Measurements from ENCODE around the gene STX16.
A peak's percentile ranks its signal among the peaks of the same experiment; 100 is the strongest.
"Not testable (repeated sequence)": the region's sequence is repeated elsewhere in the genome, so short reads cannot be mapped to it uniquely, and the experiment has no call there.

Gene STX16

GRCh38 chr20:58647796-58648501, 3.1 kb upstream of the STX16 start:
- DNase-seq = no peak
- no CpG with 5 or more reads among the region's 12 CpGs for WGBS (ENCODE audit: extremely low coverage, insufficient coverage, low lambda C conversion rate)

DNA sequence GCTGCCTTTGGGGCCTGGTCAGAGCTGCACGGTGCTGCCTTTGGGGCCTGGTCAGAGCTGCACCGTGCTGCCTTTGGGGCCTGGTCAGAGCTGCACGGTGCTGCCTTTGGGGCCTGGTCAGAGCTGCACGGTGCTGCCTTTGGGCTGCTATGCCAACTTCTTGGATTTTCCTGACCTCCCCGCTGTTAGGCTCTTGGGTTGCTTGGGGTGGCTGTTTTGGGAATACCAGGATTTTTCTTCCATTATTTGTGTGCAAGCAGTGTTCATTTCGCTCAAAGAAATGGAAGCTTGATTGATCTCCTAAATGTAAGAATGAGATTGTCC, 2.6 kb upstream of the STX16 start:
- H3K23ac ChIP-seq (ENCODE audit: low read length); H3K4me1 ChIP-seq (ENCODE audit: control insufficient read depth, low read depth, low read length); H3K79me1 ChIP-seq (ENCODE audit: low read length); H3K4me2 ChIP-seq (ENCODE audit: low read length); H3K18ac ChIP-seq (ENCODE audit: low read length); H3K27me3 ChIP-seq (ENCODE audit: insufficient read depth, low read length, poor library complexity); H4K8ac ChIP-seq (ENCODE audit: low read depth, low read length); H2BK15ac ChIP-seq (replicated peaks; ENCODE audit: low read depth); H3K9ac ChIP-seq (ENCODE audit: low read length); H4K5ac ChIP-seq (ENCODE audit: low read length); H3K4ac ChIP-seq (ENCODE audit: low read depth, low read length); DNase-seq; H2BK5ac ChIP-seq (ENCODE audit: low read length); H3K4me3 ChIP-seq (ENCODE audit: low read length); H2BK120ac ChIP-seq (ENCODE audit: low read depth, low read length); H2AK5ac ChIP-seq (ENCODE audit: low read length); H3K56ac ChIP-seq (ENCODE audit: low read length); H3K27ac ChIP-seq (ENCODE audit: low read depth, low read length); H3K36me3 ChIP-seq (ENCODE audit: control insufficient read depth, insufficient read depth, low read length): not testable (repeated sequence)
- peaks cover 17% of the 10 kb centered on the region for H3K79me2 ChIP-seq (ENCODE audit: control insufficient read depth, insufficient read depth, low read length)
- no CpG with 5 or more reads among the region's 6 CpGs for WGBS (ENCODE audit: extremely low coverage, insufficient coverage, low lambda C conversion rate)

More at GRCh38 chr20:58647796-58648501, 3.1 kb upstream of the STX16 start:
- Histone ChIP-seq H2BK120ac (ENCODE audit: low read depth, low read length) (no peak overlapping the region), H3K4me1 (ENCODE audit: control insufficient read depth, low read depth, low read length) (no peaks in the 10 kb centered on the region), H3K79me1 (ENCODE audit: low read length) (peaks cover 4% of the 10 kb centered on the region), H3K4me3 (ENCODE audit: low read length) (no peak overlapping the region), H3K27ac (ENCODE audit: low read depth, low read length) (no peak overlapping the region), H3K36me3 (ENCODE audit: control insufficient read depth, insufficient read depth, low read length) (no peaks in the 10 kb centered on the region), H4K8ac (ENCODE audit: low read depth, low read length) (no peak overlapping the region), H2AK5ac (ENCODE audit: low read length) (no peak overlapping the region), H3K27me3 (ENCODE audit: insufficient read depth, low read length, poor library complexity) (no peaks in the 10 kb centered on the region), H3K18ac (ENCODE audit: low read length) (no peak overlapping the region), H4K5ac (ENCODE audit: low read length) (no peak overlapping the region), H3K23ac (ENCODE audit: low read length) (no peak overlapping the region), H3K4ac (ENCODE audit: low read depth, low read length) (no peak overlapping the region), H3K4me2 (ENCODE audit: low read length) (no peak overlapping the region), H3K79me2 (ENCODE audit: control insufficient read depth, insufficient read depth, low read length) (peaks cover 13% of the 10 kb centered on the region), H2BK15ac (replicated peaks; ENCODE audit: low read depth) (no peak overlapping the region), H3K9ac (ENCODE audit: low read length) (no peak overlapping the region), H3K56ac (ENCODE audit: low read length) (no peak overlapping the region), H2BK5ac (ENCODE audit: low read length) (no peak overlapping the region)

GRCh38 chr20:58649288-58650180, 1.5 kb upstream of the STX16 start:
- Histone ChIP-seq H2BK120ac (ENCODE audit: low read depth, low read length) (peak overlapping the region; percentile 84), H3K27me3 (ENCODE audit: insufficient read depth, low read length, poor library complexity) (no peaks in the 10 kb centered on the region), H4K5ac (ENCODE audit: low read length) (no peak overlapping the region), H3K27ac (ENCODE audit: low read depth, low read length) (peak overlapping the region; percentile 68), H3K4ac (ENCODE audit: low read depth, low read length) (peak overlapping the region; percentile 99), H3K4me1 (ENCODE audit: control insufficient read depth, low read depth, low read length) (no peaks in the 10 kb centered on the region), H3K23ac (ENCODE audit: low read length) (no peak overlapping the region), H2BK15ac (replicated peaks; ENCODE audit: low read depth) (no peak overlapping the region), H4K8ac (ENCODE audit: low read depth, low read length) (peak overlapping the region; percentile 98), H3K18ac (ENCODE audit: low read length) (peak overlapping the region; percentile 99), H2AK5ac (ENCODE audit: low read length) (no peak overlapping the region), H3K4me3 (ENCODE audit: low read length) (peak overlapping the region; percentile 44), H2BK5ac (ENCODE audit: low read length) (no peak overlapping the region), H3K4me2 (ENCODE audit: low read length) (peak overlapping the region; percentile 74), H3K79me1 (ENCODE audit: low read length) (peaks cover 4% of the 10 kb centered on the region), H3K79me2 (ENCODE audit: control insufficient read depth, insufficient read depth, low read length) (peaks cover 20% of the 10 kb centered on the region), H3K56ac (ENCODE audit: low read length) (peak overlapping the region; percentile 86), H3K9ac (ENCODE audit: low read length) (peak overlapping the region; percentile 74), H3K36me3 (ENCODE audit: control insufficient read depth, insufficient read depth, low read length) (no peaks in the 10 kb centered on the region)
- WGBS (ENCODE audit: extremely low coverage, insufficient coverage, low lambda C conversion rate) = no CpG with 5 or more reads among the region's 73 CpGs
- no peak for DNase-seq

DNA sequence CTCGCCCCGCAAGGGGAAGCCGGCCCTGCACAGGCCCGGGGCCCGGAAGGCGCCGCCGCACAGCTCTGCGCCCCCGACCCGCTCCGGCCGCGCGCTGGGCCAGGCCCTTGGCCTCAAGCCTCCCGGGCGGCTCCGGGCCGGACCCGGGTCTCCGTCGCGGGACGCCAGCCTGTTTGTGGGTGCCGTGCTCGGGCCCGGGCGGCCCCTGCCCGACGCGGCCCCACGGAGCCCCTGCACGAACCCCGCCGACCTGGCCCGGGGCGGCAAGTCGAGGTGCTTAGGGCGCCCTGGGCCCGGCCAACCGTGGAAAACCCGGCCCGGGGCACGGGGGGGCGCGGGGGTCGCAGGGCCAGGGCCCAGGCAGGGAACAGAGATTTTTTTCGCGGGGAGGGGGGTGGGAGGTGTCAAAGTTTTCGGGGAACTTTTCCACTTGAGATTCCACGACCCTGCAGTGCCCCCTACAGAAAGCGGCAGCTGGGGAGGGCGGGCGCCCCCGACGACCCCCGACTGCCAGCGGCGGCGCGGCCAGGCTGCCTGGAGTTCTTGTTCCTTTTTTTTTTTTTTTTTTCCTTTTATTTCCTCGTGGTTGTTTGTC, 805 bp upstream of the STX16 start:
- Histone ChIP-seq H3K18ac (ENCODE audit: low read length) (peak overlapping the region; percentile 99), H3K56ac (ENCODE audit: low read length) (peak overlapping the region; percentile 86), H3K79me1 (ENCODE audit: low read length) (peaks cover 5% of the 10 kb centered on the region), H3K9ac (ENCODE audit: low read length) (peak overlapping the region; percentile 74), H2BK5ac (ENCODE audit: low read length) (no peak overlapping the region), H3K27ac (ENCODE audit: low read depth, low read length) (peak overlapping the region; percentile 68), H3K23ac (ENCODE audit: low read length) (no peak overlapping the region), H4K8ac (ENCODE audit: low read depth, low read length) (peak overlapping the region; percentile 98), H4K5ac (ENCODE audit: low read length) (no peak overlapping the region), H3K79me2 (ENCODE audit: control insufficient read depth, insufficient read depth, low read length) (peaks cover 22% of the 10 kb centered on the region), H3K4me1 (ENCODE audit: control insufficient read depth, low read depth, low read length) (no peaks in the 10 kb centered on the region), H3K4me3 (ENCODE audit: low read length) (peak overlapping the region; percentile 44), H2BK15ac (replicated peaks; ENCODE audit: low read depth) (no peak overlapping the region), H3K27me3 (ENCODE audit: insufficient read depth, low read length, poor library complexity) (no peaks in the 10 kb centered on the region), H2AK5ac (ENCODE audit: low read length) (no peak overlapping the region), H3K4ac (ENCODE audit: low read depth, low read length) (peak overlapping the region; percentile 99), H2BK120ac (ENCODE audit: low read depth, low read length) (peak overlapping the region; percentile 94), H3K36me3 (ENCODE audit: control insufficient read depth, insufficient read depth, low read length) (no peaks in the 10 kb centered on the region), H3K4me2 (ENCODE audit: low read length) (peak overlapping the region; percentile 74)
- no CpG with 5 or more reads among the region's 62 CpGs for WGBS (ENCODE audit: extremely low coverage, insufficient coverage, low lambda C conversion rate)
- no peak for DNase-seq

GRCh38 chr20:58651559-58651945, 469 bp downstream of the STX16 start:
- Histone ChIP-seq H2BK120ac (ENCODE audit: low read depth, low read length) (no peak overlapping the region), H3K4me2 (ENCODE audit: low read length) (peak overlapping the region; percentile 90), H3K36me3 (ENCODE audit: control insufficient read depth, insufficient read depth, low read length) (no peaks in the 10 kb centered on the region), H3K9ac (ENCODE audit: low read length) (peak overlapping the region; percentile 79), H2BK15ac (replicated peaks; ENCODE audit: low read depth) (no peak overlapping the region), H4K8ac (ENCODE audit: low read depth, low read length) (no peak overlapping the region), H3K27ac (ENCODE audit: low read depth, low read length) (peak overlapping the region; percentile 79), H2BK5ac (ENCODE audit: low read length) (peak overlapping the region; percentile 15), H3K79me2 (ENCODE audit: control insufficient read depth, insufficient read depth, low read length) (peaks cover 31% of the 10 kb centered on the region), H3K56ac (ENCODE audit: low read length) (peak overlapping the region; percentile 88), H3K18ac (ENCODE audit: low read length) (peak overlapping the region; percentile 13), H3K4me3 (ENCODE audit: low read length) (peak overlapping the region; percentile 56), H3K4ac (ENCODE audit: low read depth, low read length) (peak overlapping the region; percentile 64), H3K79me1 (ENCODE audit: low read length) (peaks cover 7% of the 10 kb centered on the region), H3K4me1 (ENCODE audit: control insufficient read depth, low read depth, low read length) (no peaks in the 10 kb centered on the region), H3K23ac (ENCODE audit: low read length) (no peak overlapping the region), H4K5ac (ENCODE audit: low read length) (no peak overlapping the region), H2AK5ac (ENCODE audit: low read length) (peak overlapping the region; percentile 59), H3K27me3 (ENCODE audit: insufficient read depth, low read length, poor library complexity) (no peaks in the 10 kb centered on the region)
- DNase-seq = peak; percentile 54
- WGBS (ENCODE audit: extremely low coverage, insufficient coverage, low lambda C conversion rate) = no CpG with 5 or more reads among the region's 18 CpGs

Measured in mesendoderm (in vitro differentiated cells).